Breast epithelium (tissue), 3 donors: ENCODE data around the gene DNM1.

Experiments used
- CTCF ChIP-seq, 3 donors: fragments of 450-650 bp; IDR thresholded peaks; one replicate each; pipeline ENCODE4 v1.5.1; 2016 to 2017; ENCODE audit warnings: antibody characterized with exemption in 3 of 3, mild to moderate bottlenecking in 3 of 3, moderate library complexity in 3 of 3
- POLR2A ChIP-seq: fragments of 450-650 bp; IDR thresholded peaks from one replicate; pipeline ENCODE4 v1.6.1; 2016; ENCODE audit warnings: antibody characterized with exemption, mild to moderate bottlenecking, moderate library complexity

GRCh38 chr9:128250839-128251731 is 47.9 kb downstream of the DNM1 start:
- TF ChIP-seq CTCF (IDR thresholded peaks at IDR 0.05) (no peak), POLR2A (no peak)
